HEK293T (cell line): ENCODE results near the gene DUSP11.
"Not testable (repeated sequence)": the region's sequence is repeated elsewhere in the genome, so short reads cannot be mapped to it uniquely, and the experiment has no call there.

Experiments
- CTCF ChIA-PET: fragments of 350-600 bp; formaldehyde crosslinking; extraction: SDS; loops from one replicate; lab custom pipeline; 2021; ENCODE audit warnings: antibody characterized with exemption, inconsistent platforms; lab: Yijun Ruan, JAX
- POLR2A ChIA-PET: fragments of 350-600 bp; formaldehyde crosslinking; extraction: SDS; loops from one replicate; lab custom pipeline; 2020; ENCODE audit warnings: antibody characterized with exemption, inconsistent platforms; lab: Yijun Ruan, JAX
- DNase-seq: peaks from one replicate; pipeline ENCODE4 v3.0.0; 2012; ENCODE audit warnings: mixed read lengths; ENCODE audit errors: extremely low spot score
- ARNT ChIP-seq: fragments of 450-650 bp; IDR thresholded peaks from 2 replicates; pipeline ENCODE4 v1.6.1; 2017; ENCODE audit warnings: mild to moderate bottlenecking
- BHLHE40 ChIP-seq: fragments of 450-650 bp; IDR thresholded peaks from 2 replicates; pipeline ENCODE4 v1.6.1; 2016; ENCODE audit warnings: mild to moderate bottlenecking, moderate library complexity, borderline replicate concordance
- CTBP1 ChIP-seq: fragments of 450-650 bp; IDR thresholded peaks from 2 replicates; pipeline ENCODE4 v1.6.1; 2016; ENCODE audit warnings: borderline replicate concordance
- ELF4 ChIP-seq: fragments of 450-650 bp; IDR thresholded peaks from 2 replicates; pipeline ENCODE4 v1.6.1; 2017; ENCODE audit warnings: antibody characterized with exemption
- FOXA1 ChIP-seq: fragments of 450-650 bp; IDR thresholded peaks from 2 replicates; pipeline ENCODE4 v1.6.1; 2016; ENCODE audit warnings: mild to moderate bottlenecking
- FOXK2 ChIP-seq: fragments of 450-650 bp; IDR thresholded peaks from 2 replicates; pipeline ENCODE4 v1.6.1; 2016; ENCODE audit warnings: mild to moderate bottlenecking
- FOXM1 ChIP-seq: fragments of 450-650 bp; IDR thresholded peaks from 2 replicates; pipeline ENCODE4 v1.6.1; 2017; ENCODE audit warnings: mild to moderate bottlenecking, borderline replicate concordance
- HDGF ChIP-seq: fragments of 450-650 bp; IDR thresholded peaks from 2 replicates; pipeline ENCODE4 v1.6.1; 2017; ENCODE audit warnings: antibody characterized with exemption, borderline replicate concordance
- L3MBTL2 ChIP-seq: fragments of 450-650 bp; conservative IDR thresholded peaks from 2 replicates; pipeline ENCODE4 v1.6.1; 2016; ENCODE audit warnings: mild to moderate bottlenecking
- LEF1 ChIP-seq: fragments of 450-650 bp; IDR thresholded peaks from 2 replicates; pipeline ENCODE4 v1.6.1; 2017; ENCODE audit warnings: mild to moderate bottlenecking, borderline replicate concordance
- NFRKB ChIP-seq: fragments of 450-650 bp; IDR thresholded peaks from 2 replicates; pipeline ENCODE4 v1.6.1; 2016; ENCODE audit warnings: mild to moderate bottlenecking, moderate library complexity
- PKNOX1 ChIP-seq: fragments of 450-650 bp; IDR thresholded peaks from 2 replicates; pipeline ENCODE4 v1.6.1; 2016
- SP1 ChIP-seq: fragments of 450-650 bp; IDR thresholded peaks from 2 replicates; pipeline ENCODE4 v1.6.1; 2017
- SUZ12 ChIP-seq: fragments of 450-650 bp; IDR thresholded peaks from 2 replicates; pipeline ENCODE4 v1.6.1; 2016; ENCODE audit warnings: mild to moderate bottlenecking
- TARDBP ChIP-seq: fragments of 450-650 bp; IDR thresholded peaks from 2 replicates; pipeline ENCODE4 v1.6.1; 2016
- ZNF384 ChIP-seq: fragments of 450-650 bp; IDR thresholded peaks from 2 replicates; pipeline ENCODE4 v1.6.1; 2016

DUSP11 gene

DNA sequence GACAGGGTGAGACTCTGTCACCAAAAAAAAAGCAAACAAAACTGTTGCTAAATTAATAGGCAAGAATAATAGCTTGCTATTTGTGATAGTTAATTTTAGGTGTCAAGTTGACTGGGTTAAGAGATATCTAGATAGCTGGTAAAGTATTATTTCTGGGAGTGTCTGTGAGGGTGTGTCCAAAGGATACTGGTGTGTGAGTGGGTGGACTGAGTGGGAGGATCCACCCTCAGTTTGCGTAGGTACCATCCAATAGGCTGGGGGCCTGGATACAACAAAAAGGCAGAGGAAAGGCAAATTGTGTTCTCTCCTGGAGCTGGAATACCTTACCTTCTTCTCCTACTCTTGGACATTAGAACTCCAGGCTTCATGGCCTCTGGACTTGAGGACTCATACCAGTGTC lies 15.0 kb downstream of the DUSP11 start:
- no peak for TF ChIP-seq NFRKB
- TF ChIP-seq ARNT, result no peak
- TF ChIP-seq FOXK2, result no peak
- no peak for TF ChIP-seq LEF1
- no peak for TF ChIP-seq ZNF384
- TF ChIP-seq HDGF, result no peak
- no peak for TF ChIP-seq L3MBTL2
- POLR2A ChIA-PET, result interaction anchor here (1.6 kb wide), 1 partner anchor 28 kb away, joined by 3 read pairs; the partner anchor contains the start of gene TPRKB
- DNase-seq, result no peak
- CTCF ChIA-PET, result no interaction called here

DNA sequence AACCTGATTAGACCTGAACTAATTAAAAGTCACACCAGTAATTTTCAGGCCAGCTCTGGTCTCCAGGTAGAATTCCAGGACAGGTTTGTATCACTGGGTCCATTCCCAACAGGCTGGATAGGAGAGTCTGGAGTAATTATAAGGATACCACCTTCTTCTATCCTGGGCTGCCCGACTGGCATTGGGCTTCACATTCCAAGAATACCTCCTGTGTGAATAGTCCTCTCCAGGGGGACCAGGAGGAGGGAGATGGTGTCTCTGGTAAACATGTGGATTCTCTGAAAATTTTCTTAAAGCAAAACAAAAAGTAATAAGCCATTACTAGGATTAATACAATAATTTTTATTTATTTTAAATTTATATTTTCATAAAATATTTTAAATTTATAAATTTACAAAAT lies 17.3 kb downstream of the DUSP11 start:
- ChIA-PET CTCF (no interaction called here), POLR2A (no interaction called here)
- TF ChIP-seq SUZ12, result no peak
- TF ChIP-seq PKNOX1, result no peak
- no peak for TF ChIP-seq FOXA1
- no peak for TF ChIP-seq FOXK2
- no peak for TF ChIP-seq TARDBP
- no peak for TF ChIP-seq CTBP1
- no peak for TF ChIP-seq BHLHE40
- no peak for TF ChIP-seq L3MBTL2
- no peak for TF ChIP-seq SP1
- no peak for TF ChIP-seq LEF1
- no peak for TF ChIP-seq ZNF384
- no peak for DNase-seq

DNA sequence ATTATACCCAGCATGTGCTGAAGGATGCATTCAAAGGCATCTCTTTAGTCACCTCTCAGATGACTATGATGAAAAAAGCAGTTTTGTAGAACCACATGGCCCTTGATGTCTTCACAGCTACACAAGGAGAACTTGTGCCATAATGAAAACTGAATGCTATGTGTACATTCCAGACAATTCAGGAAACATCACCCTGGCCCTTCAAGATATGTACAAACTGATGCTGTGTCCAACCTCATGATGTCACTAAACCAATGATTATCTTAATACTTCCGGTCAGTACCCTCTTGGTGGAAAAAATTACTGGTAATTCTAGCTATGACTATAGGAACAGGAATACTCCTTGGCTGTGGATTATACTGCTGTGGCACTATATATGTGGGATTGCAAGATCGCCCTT lies 20.0 kb downstream of the DUSP11 start:
- POLR2A ChIA-PET, result no interaction called here
- no peak for DNase-seq
- CTCF ChIA-PET, result no interaction called here
- TF ChIP-seq L3MBTL2 (no peak), PKNOX1 (no peak), ELF4 (no peak), LEF1 (no peak), NFRKB (no peak), HDGF (no peak), FOXM1 (no peak), TARDBP (no peak), BHLHE40 (no peak), FOXA1 (no peak), SP1 (no peak), SUZ12 (no peak), CTBP1 (no peak), ARNT (no peak), FOXK2 (no peak), ZNF384 (no peak)

DNA sequence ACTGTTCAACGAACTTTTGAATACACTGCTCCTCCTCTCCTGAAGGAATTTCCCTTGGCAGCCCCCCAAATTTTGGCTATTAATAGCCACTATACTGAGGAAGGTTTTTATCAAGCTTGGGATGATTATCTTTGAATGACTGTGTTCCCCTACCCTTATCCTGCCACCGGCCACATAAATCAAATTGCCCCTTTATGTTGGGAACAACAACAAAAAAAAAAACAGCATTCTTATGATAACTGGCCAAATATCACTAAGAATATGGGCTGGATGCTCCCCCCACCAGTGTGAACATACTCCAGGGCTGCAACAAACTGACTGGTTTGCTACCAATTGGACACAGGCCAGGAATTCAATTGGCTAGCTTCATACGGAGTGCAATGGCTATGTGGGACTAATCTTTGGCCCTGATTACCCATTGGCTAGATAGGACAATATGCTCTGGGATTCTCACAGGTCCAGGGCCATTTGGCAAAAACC lies 20.6 kb downstream of the DUSP11 start:
- ChIA-PET CTCF (no interaction called here), POLR2A (no interaction called here)
- no peak for TF ChIP-seq FOXK2
- TF ChIP-seq ARNT, result no peak
- no peak for TF ChIP-seq PKNOX1
- no peak for TF ChIP-seq NFRKB
- TF ChIP-seq CTBP1, result no peak
- no peak for TF ChIP-seq SUZ12
- TF ChIP-seq LEF1, result no peak
- TF ChIP-seq L3MBTL2, result no peak
- no peak for TF ChIP-seq FOXA1
- no peak for TF ChIP-seq BHLHE40
- TF ChIP-seq FOXM1, result no peak
- no peak for TF ChIP-seq TARDBP
- no peak for TF ChIP-seq ELF4
- TF ChIP-seq HDGF, result no peak
- no peak for TF ChIP-seq ZNF384
- TF ChIP-seq SP1, result no peak
- no peak for DNase-seq

DNA sequence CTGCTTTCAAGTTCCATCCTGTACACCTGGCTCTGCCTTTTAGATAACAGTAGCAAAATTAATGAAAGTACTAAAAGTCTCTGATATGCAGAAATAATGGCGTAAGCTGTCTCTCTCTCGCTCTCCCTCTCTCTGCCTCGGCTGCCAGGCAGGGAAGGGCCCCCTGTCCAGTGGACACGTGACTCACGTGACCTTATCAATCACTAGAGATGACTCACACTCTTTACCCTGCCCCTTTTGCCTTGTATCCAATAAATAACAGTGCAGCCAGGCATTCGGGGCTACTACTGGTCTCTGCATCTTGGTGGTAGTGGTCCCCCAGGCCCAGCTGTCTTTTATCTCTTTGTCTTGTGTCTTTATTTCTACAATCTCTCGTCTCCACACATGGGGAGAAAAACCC lies 25.6 kb downstream of the DUSP11 start:
- CTCF ChIA-PET, POLR2A ChIA-PET, DNase-seq: not testable (repeated sequence)

DNA sequence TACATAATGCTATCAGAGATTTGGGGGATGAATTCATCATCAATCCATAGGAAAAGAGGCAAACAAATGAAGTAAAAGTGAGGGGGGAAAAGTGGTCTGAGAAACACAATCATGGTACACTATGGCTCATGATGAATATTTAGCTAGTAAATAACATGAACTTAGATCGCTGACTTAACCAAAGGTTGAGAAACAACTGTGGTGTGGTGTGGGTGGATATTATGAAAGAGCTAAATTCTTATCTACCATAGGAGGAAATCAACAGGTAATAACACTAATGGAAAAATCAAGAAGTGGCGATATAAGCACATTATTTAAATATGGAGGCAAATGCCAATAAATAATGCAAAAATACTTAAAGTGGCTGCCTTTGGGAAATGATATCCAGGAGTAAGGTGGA lies 30.6 kb downstream of the DUSP11 start:
- ChIA-PET POLR2A (interaction anchor here (1.6 kb wide), 1 partner anchor 12 kb away, joined by 3 read pairs; the partner anchor contains the start of gene TPRKB), CTCF (no interaction called here)
- no peak for DNase-seq
- no peak for TF ChIP-seq SP1
- TF ChIP-seq FOXA1, result no peak

- TF ChIP-seq NFRKB, result no peak
- DNase-seq, result no peak
- ChIA-PET CTCF (no interaction called here), POLR2A (interaction anchor here (2.7 kb wide), 1 partner anchor 9 kb away, joined by 9 read pairs; the partner anchor contains the start of gene TPRKB)
Measured at GRCh38 chr2:73746877-73747208, 33.1 kb downstream of the DUSP11 start.
